Endodermal cell (in vitro differentiated cells): ENCODE measurements around the gene C1orf198. TPM values are rescaled to one million over a fixed set of nuclear protein-coding genes. Genes with fewer than 3 reads are reported as not detected.

Source experiments
- DNase-seq: peaks from one replicate; pipeline ENCODE4 v3.0.0-alpha.2; 2017
- H3K27ac ChIP-seq: 2 replicates; pipeline ENCODE4 v1.5.1; 2013; ENCODE audit warnings: mild to moderate bottlenecking, low read depth, low read length, moderate library complexity
- H3K27me3 ChIP-seq: 2 replicates; pipeline ENCODE4 v1.6.1; 2013; ENCODE audit warnings: mild to moderate bottlenecking, low read length, moderate library complexity; ENCODE audit not compliant: insufficient read depth, control insufficient read depth, poor library complexity, severe bottlenecking
- H3K36me3 ChIP-seq: 2 replicates; pipeline ENCODE4 v1.7.0; 2013; ENCODE audit warnings: mild to moderate bottlenecking, low read length, moderate library complexity; ENCODE audit not compliant: control insufficient read depth, insufficient read depth
- H3K4me1 ChIP-seq: one replicate; pipeline ENCODE4 v1.7.0; 2013; ENCODE audit warnings: low read length; ENCODE audit not compliant: control insufficient read depth, insufficient read depth
- H3K4me3 ChIP-seq: 2 replicates; pipeline ENCODE4 v1.5.1; 2013; ENCODE audit warnings: mild to moderate bottlenecking, low read length, moderate library complexity
- H3K9ac ChIP-seq: 2 replicates; pipeline ENCODE4 v1.6.1; 2013; ENCODE audit warnings: mild to moderate bottlenecking, low read length, moderate library complexity; ENCODE audit not compliant: poor library complexity, severe bottlenecking; ENCODE audit errors: extremely low read depth
- H3K9me3 ChIP-seq: 2 replicates; pipeline ENCODE4 v1.6.1; 2013; ENCODE audit warnings: mild to moderate bottlenecking, low read length, moderate library complexity; ENCODE audit not compliant: control insufficient read depth
- H3K27ac Mint-ChIP-seq: 2 replicates; pipeline ENCODE4 v1.8.0; 2020; ENCODE audit warnings: mixed read lengths
- H3K27me3 Mint-ChIP-seq: 2 replicates; pipeline ENCODE4 v1.8.0; 2021; ENCODE audit warnings: mild to moderate bottlenecking, mixed read lengths; ENCODE audit not compliant: insufficient read depth
- H3K36me3 Mint-ChIP-seq: 2 replicates; pipeline ENCODE4 v1.8.0; 2020; ENCODE audit warnings: low read depth, mixed read lengths
- H3K4me1 Mint-ChIP-seq: 2 replicates; pipeline ENCODE4 v1.8.0; 2020; ENCODE audit warnings: mixed read lengths
- H3K4me3 Mint-ChIP-seq: 2 replicates; pipeline ENCODE4 v1.8.0; 2020; ENCODE audit warnings: mild to moderate bottlenecking, moderate library complexity, mixed read lengths
- H3K9me3 Mint-ChIP-seq: 2 replicates; pipeline ENCODE4 v1.8.0; 2020; ENCODE audit warnings: mild to moderate bottlenecking, mixed read lengths
- CTCF ChIP-seq: fragments of 200-600 bp; sonication (generic); conservative IDR thresholded peaks from 2 replicates; pipeline ENCODE4 v1.5.0; 2021; ENCODE audit warnings: antibody characterized with exemption, mild to moderate bottlenecking
- WGBS, 2 experiments: methylation state at CpG; one replicate each; pipeline versions ENCODE4 v1.1.5 to v1.1.7; 2013; ENCODE audit warnings: missing lambda C conversion rate in 2 of 2, mixed read lengths in 1 of 2; ENCODE audit not compliant: insufficient coverage in 1 of 2, insufficient read length in 1 of 2; 5-methylcytosine and 5-hydroxymethylcytosine counted together
- total RNA-seq, 2 donors: library from RNA; stranded (reverse); fragmentation: NEBNext Ultra II Directional in 1 of 2; extraction: Animal tissue kit (Norgen Biotek cat#: 25700) in 1 of 2; gene quantifications; 2 replicates in 1 of 2; 3 replicates in 1 of 2; pipeline ENCODE4 v1.2.1, GENCODE V29; 2021

Gene C1orf198
- total RNA-seq, 2 donors from 2014 or later = 37.5 to 44.8 TPM

GRCh38 chr1:230901671-230902070 is 33.4 kb upstream of the C1orf198 start:
- H3K4me3 Mint-ChIP-seq = no peak overlapping the region
- H3K27ac Mint-ChIP-seq = no peak overlapping the region
- no peaks in the 10 kb centered on the region for H3K9me3 Mint-ChIP-seq
- H3K4me3 ChIP-seq = no peak overlapping the region
- H3K9me3 ChIP-seq = no peaks in the 10 kb centered on the region
- peaks cover 4% of the 10 kb centered on the region for H3K27me3 Mint-ChIP-seq
- H3K27me3 ChIP-seq = no peaks in the 10 kb centered on the region
- H3K36me3 Mint-ChIP-seq = peaks cover 11% of the 10 kb centered on the region
- H3K4me1 ChIP-seq = no peaks in the 10 kb centered on the region
- 93 to 95% methylated on average over 5 to 6 of the region's 6 CpGs for WGBS, 2 experiments
- DNase-seq = no peak
- H3K27ac ChIP-seq = no peak overlapping the region
- peaks cover 14% of the 10 kb centered on the region for H3K36me3 ChIP-seq
- H3K9ac ChIP-seq = no peak overlapping the region
- H3K4me1 Mint-ChIP-seq = no peaks in the 10 kb centered on the region
- no peak for TF ChIP-seq CTCF

GRCh38 chr1:230900984-230901383 is 32.7 kb upstream of the C1orf198 start:
- Mint-ChIP-seq H3K9me3 (no peaks in the 10 kb centered on the region), H3K4me3 (no peak overlapping the region), H3K36me3 (peaks cover 11% of the 10 kb centered on the region), H3K27ac (no peak overlapping the region), H3K27me3 (peaks cover 4% of the 10 kb centered on the region), H3K4me1 (no peaks in the 10 kb centered on the region)
- WGBS, 2 experiments = 78 to 90% methylated on average over 5 to 6 of the region's 6 CpGs
- Histone ChIP-seq H3K9ac (no peak overlapping the region), H3K9me3 (no peaks in the 10 kb centered on the region), H3K27ac (no peak overlapping the region), H3K36me3 (peaks cover 7% of the 10 kb centered on the region), H3K27me3 (no peaks in the 10 kb centered on the region), H3K4me1 (no peaks in the 10 kb centered on the region), H3K4me3 (no peak overlapping the region)
- no peak for TF ChIP-seq CTCF
- DNase-seq = no peak

- Histone ChIP-seq H3K9me3 (no peaks in the 10 kb centered on the region), H3K4me1 (no peaks in the 10 kb centered on the region), H3K9ac (no peak overlapping the region), H3K27me3 (no peaks in the 10 kb centered on the region), H3K36me3 (peaks cover 3% of the 10 kb centered on the region), H3K27ac (no peak overlapping the region), H3K4me3 (no peak overlapping the region)
- H3K4me3 Mint-ChIP-seq = no peak overlapping the region
- peaks cover 6% of the 10 kb centered on the region for H3K36me3 Mint-ChIP-seq
- DNase-seq = no peak
- no peak for TF ChIP-seq CTCF
- peaks cover 8% of the 10 kb centered on the region for H3K27me3 Mint-ChIP-seq
- H3K9me3 Mint-ChIP-seq = no peaks in the 10 kb centered on the region
- no peak overlapping the region for H3K27ac Mint-ChIP-seq
- no peaks in the 10 kb centered on the region for H3K4me1 Mint-ChIP-seq
- WGBS, 2 experiments = 84 to 91% methylated on average over 4 to 5 of the region's 5 CpGs
Observed at GRCh38 chr1:230899841-230900251, 31.5 kb upstream of the C1orf198 start.
